HepG2 (cell line): ENCODE results near the gene CMIP. TPM values are rescaled to one million over a fixed set of nuclear protein-coding genes. Genes with fewer than 3 reads are reported as not detected.

Source experiments
- ATAC-seq: fragments of 200-7000 bp; cut with Tn5 transposase; 3 replicates; pipeline ENCODE4 v1.9.1; 2020; ENCODE audit warnings: mild to moderate bottlenecking, moderate library complexity
- Bru-seq: library from RNA; stranded (reverse); fragments of 400-500 nt; gene quantifications from one replicate; lab custom pipeline; 2021; lab: Mats Ljungman, UMichigan
- BruChase-seq, 2 experiments: library from RNA; stranded (reverse); fragments of 400-500 nt; gene quantifications; one replicate each; lab custom pipeline; 2021; lab: Mats Ljungman, UMichigan
- BruUV-seq: library from RNA; stranded (reverse); fragments of 400-500 nt; replicated peaks from 2 replicates; lab custom pipeline; 2021; lab: Mats Ljungman, UMichigan
- CTCF ChIA-PET: fragments of 300-600 bp; formaldehyde crosslinking; extraction: SDS; loops from one replicate; lab custom pipeline; 2021; ENCODE audit warnings: low total read pairs, inconsistent platforms, low intra/inter-chr PET ratio; lab: Yijun Ruan, JAX
- POLR2A ChIA-PET: fragments of 350-600 bp; sonication (Branson Sonifier 250); formaldehyde crosslinking; loops from one replicate; lab custom pipeline; 2020; ENCODE audit warnings: antibody characterized with exemption, inconsistent platforms; lab: Yijun Ruan, JAX
- DNase-seq: peaks from one replicate; pipeline ENCODE4 v3.0.0-alpha.2; 2015; ENCODE audit warnings: low spot score
- FAIRE-seq: peaks from 3 replicates; lab custom pipeline; 2011; peaks lifted over from hg19 to GRCh38; lab: Jason Lieb, UNC
- H2AFZ ChIP-seq: one replicate; pipeline ENCODE4 v1.6.1; 2011; ENCODE audit warnings: low read length, inconsistent platforms
- H3K27ac ChIP-seq: fragments of 300-600 bp; 3 replicates; pipeline ENCODE4 v1.8.0; 2011; ENCODE audit warnings: mixed run types, mild to moderate bottlenecking, mixed read lengths, low read length, inconsistent platforms; ENCODE audit not compliant: insufficient read depth; ENCODE audit errors: extremely low read length
- H3K27me3 ChIP-seq, 2 experiments: fragments of 200-600 bp in 1 of 2; 2 replicates in 1 of 2; 3 replicates in 1 of 2; pipeline versions ENCODE4 v1.6.0 to v1.8.0; 2011; ENCODE audit warnings: low read length in 2 of 2, mild to moderate bottlenecking in 2 of 2, moderate library complexity in 2 of 2, inconsistent platforms in 1 of 2; ENCODE audit not compliant: insufficient read depth in 2 of 2, control insufficient read depth in 1 of 2
- H3K36me3 ChIP-seq, 2 experiments: fragments of 200-600 bp in 1 of 2; replicated peaks in 1 of 2; 2 replicates in 1 of 2; 3 replicates in 1 of 2; pipeline versions ENCODE4 v1.5.1 to v1.8.0; 2011; ENCODE audit warnings: low read length in 2 of 2, inconsistent platforms in 1 of 2; ENCODE audit not compliant: insufficient read depth in 2 of 2, control insufficient read depth in 1 of 2
- H3K4me1 ChIP-seq: 2 replicates; pipeline ENCODE4 v1.5.1; 2012; ENCODE audit warnings: low read length, inconsistent platforms; ENCODE audit not compliant: insufficient read depth
- H3K4me2 ChIP-seq: 2 replicates; pipeline ENCODE4 v1.6.0; 2011; ENCODE audit warnings: low read depth, low read length, inconsistent platforms
- H3K4me3 ChIP-seq, 3 experiments: fragments of 200-600 bp in 1 of 3; sonication (generic), shearing (Covaris generic) in 1 of 3; replicated peaks in 1 of 3; 2 replicates each; pipeline ENCODE4 v1.5.1; 2011 to 2016; ENCODE audit warnings: low read length in 3 of 3, inconsistent platforms in 2 of 3, low read depth in 2 of 3, mild to moderate bottlenecking in 2 of 3, control low read depth in 1 of 3, mixed read lengths in 1 of 3; ENCODE audit not compliant: insufficient read depth in 1 of 3
- H3K79me2 ChIP-seq: one replicate; pipeline ENCODE4 v1.6.1; 2011; ENCODE audit warnings: low read length, inconsistent platforms; ENCODE audit not compliant: insufficient read depth
- H3K9ac ChIP-seq: 2 replicates; pipeline ENCODE4 v1.6.0; 2011; ENCODE audit warnings: mild to moderate bottlenecking, low read depth, low read length, inconsistent platforms; ENCODE audit not compliant: insufficient read depth
- H3K9me3 ChIP-seq: 2 replicates; pipeline ENCODE4 v1.5.1; 2012; ENCODE audit warnings: mild to moderate bottlenecking, low read length
- H4K20me1 ChIP-seq: 2 replicates; pipeline ENCODE4 v1.6.0; 2011; ENCODE audit warnings: inconsistent platforms, mild to moderate bottlenecking, low read length, moderate library complexity; ENCODE audit not compliant: insufficient read depth
- ARNT ChIP-seq: fragments of 450-650 bp; IDR thresholded peaks from 2 replicates; pipeline ENCODE4 v1.6.1; 2017
- SSRP1 ChIP-seq: IDR thresholded peaks from 2 replicates; pipeline ENCODE4 v1.6.1; 2016; ENCODE audit warnings: control low read depth
- USF2 ChIP-seq, 2 experiments: sonication (generic) in 1 of 2; formaldehyde crosslinking in 1 of 2; IDR thresholded peaks; 2 replicates each; pipeline versions ENCODE4 v1.5.1 to v1.6.1; 2011 to 2020; ENCODE audit warnings: borderline replicate concordance in 1 of 2, low read depth in 1 of 2, low read length in 1 of 2, mild to moderate bottlenecking in 1 of 2, missing genetic modification reagents in 1 of 2, moderate library complexity in 1 of 2
- YEATS2 ChIP-seq: sonication (generic); formaldehyde crosslinking; IDR thresholded peaks from 2 replicates; pipeline ENCODE4 v1.4.0; 2020; ENCODE audit warnings: missing genetic modification reagents, borderline replicate concordance
- ZNF616 ChIP-seq: sonication (generic); formaldehyde crosslinking; IDR thresholded peaks from 2 replicates; pipeline ENCODE4 v1.5.0; 2020; ENCODE audit warnings: low read depth, mild to moderate bottlenecking, missing genetic modification reagents
- WGBS: methylation state at CpG from one replicate; pipeline ENCODE4 v1.1.6; 2017; ENCODE audit warnings: low lambda C conversion rate; 5-methylcytosine and 5-hydroxymethylcytosine counted together
- in situ Hi-C: cut with HindIII; loops from 2 replicates; pipeline ENCODE4 v1.10.0; 2017; ENCODE audit warnings: low pct_unique_long_range_greater_than_20kb; ENCODE audit not compliant: extremely low pct_ligation_motif_present
- intact Hi-C: fragments of 100-400 bp; cut with micrococcal nuclease; formaldehyde crosslinking; loops from one replicate; pipeline ENCODE4 v1.10.0; 2022; ENCODE audit not compliant: unreplicated experiment
- long read RNA-seq, 2 experiments: library from RNA in 1 of 2; library from polyadenylated mRNA in 1 of 2; stranded (forward) in 1 of 2; unstranded in 1 of 2; transcript quantifications; one replicate each; pipeline ENCODE4 v2.0.0, GENCODE V29; 2019 to 2022
- polyA minus RNA-seq, 3 experiments: library from RNA; depleted of rRNA, polyadenylated mRNA; stranded (reverse); fragments of >200 nt; gene quantifications; 2 replicates each; pipeline ENCODE4 v1.2.3, GENCODE V29; 2011; ENCODE audit warnings: low replicate concordance in 1 of 3
- polyA plus RNA-seq, 8 experiments: library from polyadenylated mRNA; depleted of rRNA in 3 of 8; stranded (reverse) in 7 of 8; unstranded in 1 of 8; fragments of >200 nt; fragmentation: Illumina TruSeq in 4 of 8; extraction: Trizol in 4 of 8; gene quantifications; 2 replicates each; pipeline versions ENCODE4 v1.2.1 to v1.2.3, GENCODE V29; 2011 to 2016; ENCODE audit warnings: low read depth in 4 of 8, missing spikeins in 1 of 8, mixed read lengths in 1 of 8; ENCODE audit not compliant: insufficient read depth in 1 of 8
- total RNA-seq, 5 experiments: library from RNA; depleted of rRNA; stranded (reverse); fragments of >200 nt; fragmentation: Illumina TruSeq; extraction: Trizol; gene quantifications; 2 replicates each; pipeline ENCODE4 v1.2.3, GENCODE V29; 2016; ENCODE audit warnings: low read depth in 1 of 5
- TF ChIP-seq, protein P1 (sequence below): sonication (generic); formaldehyde crosslinking; IDR thresholded peaks from 2 replicates; pipeline ENCODE4 v1.8.0; 2022; ENCODE audit warnings: low read depth, missing genetic modification reagents
- TF ChIP-seq, protein P2 (sequence below): sonication (generic); formaldehyde crosslinking; IDR thresholded peaks from 2 replicates; pipeline ENCODE4 v1.5.0; 2020; ENCODE audit warnings: mild to moderate bottlenecking, missing genetic modification reagents, borderline replicate concordance

Gene CMIP
- total RNA-seq (2016; rRNA removed; fragmentation: Illumina TruSeq; extraction: Trizol) (10.9 and 21.7 TPM in 2 replicates), polyA plus RNA-seq (2011; rRNA removed) (18.1 and 22.0 TPM in 2 replicates), polyA minus RNA-seq (2011; rRNA and poly(A)+ RNA removed; ENCODE audit: low replicate concordance) (16.6 and 71.5 TPM in 2 replicates), Bru-seq, nascent RNA (percentile 91 among the genes with signal in this experiment), BruChase-seq, experiment 1, labeled RNA remaining after a 6-hour chase (percentile 83 among the genes with signal in this experiment), BruChase-seq, experiment 2, labeled RNA remaining after a 2-hour chase (percentile 91 among the genes with signal in this experiment)
- total RNA-seq (2016; cell fraction: cytosol; rRNA removed; fragmentation: Illumina TruSeq; extraction: Trizol; ENCODE audit: low read depth) = 3.5 and 4.6 TPM in 2 replicates
- 11.5 and 15.7 TPM in 2 replicates for total RNA-seq (2016; cell fraction: insoluble cytoplasmic fraction; rRNA removed; fragmentation: Illumina TruSeq; extraction: Trizol)
- 13.0 and 15.9 TPM in 2 replicates for total RNA-seq (2016; cell fraction: membrane; rRNA removed; fragmentation: Illumina TruSeq; extraction: Trizol)
- total RNA-seq (2016; cell fraction: nucleus; rRNA removed; fragmentation: Illumina TruSeq; extraction: Trizol) = 23.3 and 29.3 TPM in 2 replicates
- 17.3 and 20.7 TPM in 2 replicates for polyA plus RNA-seq (2011; cell fraction: cytosol; rRNA removed)
- 77.4 and 83.2 TPM in 2 replicates for polyA plus RNA-seq (2011; cell fraction: nucleus; rRNA removed)
- 74.4 and 83.5 TPM in 2 replicates for polyA plus RNA-seq (2012)
- 3.4 and 3.8 TPM in 2 replicates for polyA plus RNA-seq (2016; cell fraction: cytosol; fragmentation: Illumina TruSeq; extraction: Trizol; ENCODE audit: low read depth)
- polyA plus RNA-seq (2016; cell fraction: insoluble cytoplasmic fraction; fragmentation: Illumina TruSeq; extraction: Trizol; ENCODE audit: low read depth) = 29.7 and 48.6 TPM in 2 replicates
- 14.8 and 16.9 TPM in 2 replicates for polyA plus RNA-seq (2016; cell fraction: membrane; fragmentation: Illumina TruSeq; extraction: Trizol; ENCODE audit: low read depth)
- polyA plus RNA-seq (2016; cell fraction: nucleus; fragmentation: Illumina TruSeq; extraction: Trizol; ENCODE audit: insufficient read depth, low read depth) = 51.1 and 51.2 TPM in 2 replicates
- 60.8 and 68.8 TPM in 2 replicates for polyA minus RNA-seq (2011; cell fraction: cytosol; rRNA and poly(A)+ RNA removed)
- polyA minus RNA-seq (2011; cell fraction: nucleus; rRNA and poly(A)+ RNA removed) = 61.9 and 63.1 TPM in 2 replicates
- long read RNA-seq, experiment 1, partial matches to known transcripts = 7 of 13 reads
- long read RNA-seq, experiment 1, other reads (novel, unspliced or antisense) = 6 of 13 reads
- long read RNA-seq, experiment 2, full-length matches to known transcripts = 19 of 159 reads
- long read RNA-seq, experiment 2, partial matches to known transcripts = 14 of 159 reads
- long read RNA-seq, experiment 2, other reads (novel, unspliced or antisense) = 126 of 159 reads

DNA sequence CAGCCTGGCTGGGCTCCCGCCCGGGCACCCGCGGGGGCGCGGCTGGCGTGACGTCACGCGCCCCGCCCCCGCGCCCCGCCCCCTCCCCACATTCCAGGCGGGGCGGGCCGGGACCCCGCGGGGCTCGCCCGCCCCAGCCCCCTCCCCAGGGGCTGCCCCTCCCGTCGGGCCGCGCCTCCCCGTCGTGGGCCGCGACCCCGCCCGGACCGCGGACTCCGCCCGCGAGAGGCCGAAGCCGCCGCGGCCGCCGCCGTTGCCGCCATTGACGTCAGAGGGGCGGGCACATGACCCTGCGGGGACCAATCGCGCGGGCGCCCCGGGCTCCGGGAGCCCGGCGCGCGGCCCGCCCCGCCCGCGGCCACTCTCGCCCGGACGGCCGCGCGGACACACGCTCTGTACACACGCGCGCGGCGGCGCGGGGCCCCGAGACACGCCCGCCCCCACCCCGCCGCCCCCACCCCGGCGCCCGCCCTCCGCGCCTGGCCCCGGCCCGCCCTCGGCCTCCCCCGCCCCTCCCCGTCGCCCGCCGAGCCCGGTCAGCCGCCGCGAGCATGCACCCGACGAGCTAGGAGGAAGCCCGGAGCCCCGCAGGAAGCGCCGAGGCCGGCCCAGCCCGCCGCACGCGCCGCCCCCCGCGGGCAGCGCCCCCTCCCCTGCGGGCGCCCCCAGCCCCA lies at the start of gene CMIP:
TSS of gene CMIP (plus strand) at position 361 of the 674 bp plus-strand sequence.
- in situ Hi-C loops (no loop called here), intact Hi-C loops (no loop called here)
- POLR2A ChIA-PET = interaction anchor here (0.6 to 4.8 kb wide), 6 partner anchors 13 to 105 kb away, joined by 3 to 61 read pairs (median 6); no protein-coding TSS in a partner anchor
- Histone ChIP-seq H2AFZ (no peak within 1 kb of the TSS), H3K4me2 (peak within 1 kb of the TSS; percentile 97), H3K27me3 (peaks cover 2 to 24% of the 10 kb centered on the region in 2 experiments; a peak in 3 of 5 replicates), H3K9ac (peak within 1 kb of the TSS; percentile 92), H3K27ac (peak within 1 kb of the TSS; percentile 89), H3K79me2 (peaks cover 44% of the 10 kb centered on the region), H3K9me3 (no peaks in the 10 kb centered on the region), H3K4me1 (peaks cover 46% of the 10 kb centered on the region), H3K36me3 (no peaks in the 10 kb centered on the region), H3K4me3 (peak within 1 kb of the TSS; percentile 92 to 99 (median 93)), H4K20me1 (no peaks in the 10 kb centered on the region; the same call in 1 of the 2 replicates)
- peak; percentile 4; the same call in 2 of the 3 replicates for ATAC-seq
- CTCF ChIA-PET = no interaction called here
- WGBS = no CpG with 5 or more reads among the region's 114 CpGs
- BruUV-seq = no TSS peak
- no peak for FAIRE-seq
- peak; percentile 68 for DNase-seq
- TF ChIP-seq ARNT (no peak), YEATS2 (CRISPR knock-in tag) (no peak), SSRP1 (CRISPR knock-in tag) (no peak), USF2 (IDR thresholded peaks at IDR 0.05; ENCODE audit: low read depth, low read length) (peak; percentile 76), USF2 (CRISPR knock-in tag; IDR thresholded peaks at IDR 0.05; ENCODE audit: borderline replicate concordance) (no peak), ZNF616 (CRISPR knock-in tag) (peak; percentile 13; the same call in 1 of the 2 replicates)
- TF ChIP-seq, protein P1, sequence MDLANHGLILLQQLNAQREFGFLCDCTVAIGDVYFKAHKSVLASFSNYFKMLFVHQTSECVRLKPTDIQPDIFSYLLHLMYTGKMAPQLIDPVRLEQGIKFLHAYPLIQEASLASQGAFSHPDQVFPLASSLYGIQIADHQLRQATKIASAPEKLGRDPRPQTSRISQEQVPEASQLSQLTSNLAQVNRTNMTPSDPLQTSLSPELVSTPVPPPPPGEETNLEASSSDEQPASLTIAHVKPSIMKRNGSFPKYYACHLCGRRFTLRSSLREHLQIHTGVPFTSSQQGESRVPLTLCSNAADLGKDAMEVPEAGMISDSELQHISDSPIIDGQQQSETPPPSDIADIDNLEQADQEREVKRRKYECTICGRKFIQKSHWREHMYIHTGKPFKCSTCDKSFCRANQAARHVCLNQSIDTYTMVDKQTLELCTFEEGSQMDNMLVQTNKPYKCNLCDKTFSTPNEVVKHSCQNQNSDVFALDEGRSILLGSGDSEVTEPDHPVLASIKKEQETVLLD = peak; percentile 59; the same call in 1 of the 2 replicates
- TF ChIP-seq, protein P2, sequence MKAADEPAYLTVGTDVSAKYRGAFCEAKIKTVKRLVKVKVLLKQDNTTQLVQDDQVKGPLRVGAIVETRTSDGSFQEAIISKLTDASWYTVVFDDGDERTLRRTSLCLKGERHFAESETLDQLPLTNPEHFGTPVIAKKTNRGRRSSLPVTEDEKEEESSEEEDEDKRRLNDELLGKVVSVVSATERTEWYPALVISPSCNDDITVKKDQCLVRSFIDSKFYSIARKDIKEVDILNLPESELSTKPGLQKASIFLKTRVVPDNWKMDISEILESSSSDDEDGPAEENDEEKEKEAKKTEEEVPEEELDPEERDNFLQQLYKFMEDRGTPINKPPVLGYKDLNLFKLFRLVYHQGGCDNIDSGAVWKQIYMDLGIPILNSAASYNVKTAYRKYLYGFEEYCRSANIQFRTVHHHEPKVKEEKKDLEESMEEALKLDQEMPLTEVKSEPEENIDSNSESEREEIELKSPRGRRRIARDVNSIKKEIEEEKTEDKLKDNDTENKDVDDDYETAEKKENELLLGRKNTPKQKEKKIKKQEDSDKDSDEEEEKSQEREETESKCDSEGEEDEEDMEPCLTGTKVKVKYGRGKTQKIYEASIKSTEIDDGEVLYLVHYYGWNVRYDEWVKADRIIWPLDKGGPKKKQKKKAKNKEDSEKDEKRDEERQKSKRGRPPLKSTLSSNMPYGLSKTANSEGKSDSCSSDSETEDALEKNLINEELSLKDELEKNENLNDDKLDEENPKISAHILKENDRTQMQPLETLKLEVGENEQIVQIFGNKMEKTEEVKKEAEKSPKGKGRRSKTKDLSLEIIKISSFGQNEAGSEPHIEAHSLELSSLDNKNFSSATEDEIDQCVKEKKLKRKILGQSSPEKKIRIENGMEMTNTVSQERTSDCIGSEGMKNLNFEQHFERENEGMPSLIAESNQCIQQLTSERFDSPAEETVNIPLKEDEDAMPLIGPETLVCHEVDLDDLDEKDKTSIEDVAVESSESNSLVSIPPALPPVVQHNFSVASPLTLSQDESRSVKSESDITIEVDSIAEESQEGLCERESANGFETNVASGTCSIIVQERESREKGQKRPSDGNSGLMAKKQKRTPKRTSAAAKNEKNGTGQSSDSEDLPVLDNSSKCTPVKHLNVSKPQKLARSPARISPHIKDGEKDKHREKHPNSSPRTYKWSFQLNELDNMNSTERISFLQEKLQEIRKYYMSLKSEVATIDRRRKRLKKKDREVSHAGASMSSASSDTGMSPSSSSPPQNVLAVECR = 0 out of 2 replicates have a peak, but pooled peaks have one; percentile 9
